ENCODE data around the gene RDH14. TPM values are rescaled to one million over a fixed set of nuclear protein-coding genes. Genes with fewer than 3 reads are reported as not detected.

RDH14 gene
- total RNA-seq, 1 experiment from 2014 or later, result 30.9 TPM

GRCh38 chr2:18584608-18584954 lies 24.1 kb upstream of the RDH14 start:
- H3K27me3 ChIP-seq (ENCODE audit: low read length), result no peaks in the 10 kb centered on the region
- no TSS peak for BruUV-seq (replicated peaks)
- H3K4me2 ChIP-seq (ENCODE audit: low read length), result no peak overlapping the region
- no peak overlapping the region for H3K27ac ChIP-seq (ENCODE audit: low read length)
- peaks cover 32% of the 10 kb centered on the region for H3K4me1 ChIP-seq (ENCODE audit: insufficient read depth, low read length)
- H3K9ac ChIP-seq (ENCODE audit: low read length), result no peak overlapping the region
- H3K4me3 ChIP-seq (ENCODE audit: low read length), result no peak overlapping the region
- H4K20me1 ChIP-seq (ENCODE audit: low read length), result no peaks in the 10 kb centered on the region
- TF ChIP-seq, protein P1, sequence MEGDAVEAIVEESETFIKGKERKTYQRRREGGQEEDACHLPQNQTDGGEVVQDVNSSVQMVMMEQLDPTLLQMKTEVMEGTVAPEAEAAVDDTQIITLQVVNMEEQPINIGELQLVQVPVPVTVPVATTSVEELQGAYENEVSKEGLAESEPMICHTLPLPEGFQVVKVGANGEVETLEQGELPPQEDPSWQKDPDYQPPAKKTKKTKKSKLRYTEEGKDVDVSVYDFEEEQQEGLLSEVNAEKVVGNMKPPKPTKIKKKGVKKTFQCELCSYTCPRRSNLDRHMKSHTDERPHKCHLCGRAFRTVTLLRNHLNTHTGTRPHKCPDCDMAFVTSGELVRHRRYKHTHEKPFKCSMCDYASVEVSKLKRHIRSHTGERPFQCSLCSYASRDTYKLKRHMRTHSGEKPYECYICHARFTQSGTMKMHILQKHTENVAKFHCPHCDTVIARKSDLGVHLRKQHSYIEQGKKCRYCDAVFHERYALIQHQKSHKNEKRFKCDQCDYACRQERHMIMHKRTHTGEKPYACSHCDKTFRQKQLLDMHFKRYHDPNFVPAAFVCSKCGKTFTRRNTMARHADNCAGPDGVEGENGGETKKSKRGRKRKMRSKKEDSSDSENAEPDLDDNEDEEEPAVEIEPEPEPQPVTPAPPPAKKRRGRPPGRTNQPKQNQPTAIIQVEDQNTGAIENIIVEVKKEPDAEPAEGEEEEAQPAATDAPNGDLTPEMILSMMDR (conservative IDR thresholded peaks at IDR 0.05; ENCODE audit: low read depth, low read length), result no peak
- TF ChIP-seq EZH2phosphoT487 (IDR thresholded peaks at IDR 0.05; ENCODE audit: borderline replicate concordance, low read length) (no peak), EZH2 (IDR thresholded peaks at IDR 0.05; ENCODE audit: low read length, unreplicated experiment) (no peak)
- H3K9me2 ChIP-seq (replicated peaks; ENCODE audit: low read length), result no peaks in the 10 kb centered on the region
- intact Hi-C loops (cut with micrococcal nuclease), result no loop called here
- no peaks in the 10 kb centered on the region for H3K9me3 ChIP-seq (ENCODE audit: low read length)
- ChIA-PET POLR2A (ENCODE audit: unreplicated experiment) (no interaction called here), CTCF (no interaction called here)
- 0 out of 2 replicates have a peak, but pooled peaks cover 4% of the 10 kb centered on the region for H3K36me3 ChIP-seq (ENCODE audit: low read depth, low read length)
- DNase-seq (no peak), ATAC-seq (no peak)
- no peak overlapping the region for H2AFZ ChIP-seq (ENCODE audit: low read length)
- no peaks in the 10 kb centered on the region for H3F3A ChIP-seq (ENCODE audit: low read length, unreplicated experiment)
- H3K79me2 ChIP-seq (ENCODE audit: low read length), result no peaks in the 10 kb centered on the region

DNA sequence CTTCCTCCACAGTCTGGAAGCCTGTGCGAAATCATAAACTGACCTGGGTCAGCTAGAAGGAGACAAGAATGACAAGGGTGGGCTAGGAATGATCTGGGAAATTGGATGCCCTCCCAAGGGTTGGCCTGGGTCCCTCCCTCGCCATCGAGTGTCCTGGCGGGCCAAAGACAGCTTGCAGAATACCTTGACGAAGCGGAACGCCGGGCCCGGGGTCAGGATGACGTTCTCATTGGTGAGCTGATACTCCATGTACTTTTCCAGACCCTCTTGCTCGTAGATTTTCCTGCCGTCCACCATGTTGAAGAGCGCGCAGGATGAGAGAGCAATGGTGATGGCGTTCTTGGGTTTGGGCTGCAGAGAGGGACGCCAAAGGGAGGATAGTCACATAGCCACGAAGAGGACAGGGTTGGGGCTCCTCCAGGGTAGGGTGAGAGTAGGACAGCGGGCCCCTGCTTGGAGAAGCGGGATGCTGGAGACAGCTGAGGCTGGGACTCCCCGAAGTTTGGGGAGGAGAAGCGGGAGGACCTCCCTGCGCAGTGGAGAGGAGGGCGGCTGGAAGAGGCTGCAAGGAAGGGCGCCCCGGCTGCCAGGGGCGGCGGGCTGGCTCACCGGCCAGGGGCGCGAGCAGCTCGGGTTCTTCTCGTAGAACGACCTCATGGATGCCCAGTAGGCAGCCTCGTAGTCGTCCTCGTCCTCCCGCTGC lies 23.6 kb upstream of the RDH14 start:
- no TSS peak for BruUV-seq (replicated peaks)
- Histone ChIP-seq H2AFZ (ENCODE audit: low read length) (no peak overlapping the region), H3F3A (ENCODE audit: low read length, unreplicated experiment) (no peaks in the 10 kb centered on the region), H3K4me3 (ENCODE audit: low read length) (no peak overlapping the region), H3K27ac (ENCODE audit: low read length) (no peak overlapping the region), H3K4me2 (ENCODE audit: low read length) (no peak overlapping the region), H3K9me2 (replicated peaks; ENCODE audit: low read length) (no peaks in the 10 kb centered on the region), H4K20me1 (ENCODE audit: low read length) (no peaks in the 10 kb centered on the region), H3K79me2 (ENCODE audit: low read length) (no peaks in the 10 kb centered on the region), H3K9me3 (ENCODE audit: low read length) (peaks cover 3% of the 10 kb centered on the region; the same call in 1 of the 2 replicates), H3K4me1 (ENCODE audit: insufficient read depth, low read length) (peaks cover 27% of the 10 kb centered on the region), H3K36me3 (ENCODE audit: low read depth, low read length) (0 out of 2 replicates have a peak, but pooled peaks cover 4% of the 10 kb centered on the region), H3K9ac (ENCODE audit: low read length) (no peak overlapping the region), H3K27me3 (ENCODE audit: low read length) (no peaks in the 10 kb centered on the region)
- DNase-seq (no peak), ATAC-seq (no peak)
- ChIA-PET POLR2A (ENCODE audit: unreplicated experiment) (no interaction called here), CTCF (no interaction called here)
- TF ChIP-seq EZH2 (IDR thresholded peaks at IDR 0.05; ENCODE audit: low read length, unreplicated experiment) (no peak), EZH2phosphoT487 (IDR thresholded peaks at IDR 0.05; ENCODE audit: borderline replicate concordance, low read length) (no peak)
- TF ChIP-seq, protein P1 (conservative IDR thresholded peaks at IDR 0.05; ENCODE audit: low read depth, low read length), result no peak
- intact Hi-C loops (cut with micrococcal nuclease), result no loop called here

- H3K4me1 ChIP-seq (ENCODE audit: insufficient read depth, low read length), result peaks cover 18% of the 10 kb centered on the region
- intact Hi-C loops (cut with micrococcal nuclease), result no loop called here
- no peak overlapping the region for H2AFZ ChIP-seq (ENCODE audit: low read length)
- DNase-seq (no peak), ATAC-seq (no peak)
- H3F3A ChIP-seq (ENCODE audit: low read length, unreplicated experiment), result no peaks in the 10 kb centered on the region
- ChIA-PET CTCF (no interaction called here), POLR2A (ENCODE audit: unreplicated experiment) (no interaction called here)
- H3K36me3 ChIP-seq (ENCODE audit: low read depth, low read length), result no peaks in the 10 kb centered on the region
- H3K4me2 ChIP-seq (ENCODE audit: low read length), result no peak overlapping the region
- TF ChIP-seq EZH2phosphoT487 (IDR thresholded peaks at IDR 0.05; ENCODE audit: borderline replicate concordance, low read length) (no peak), EZH2 (IDR thresholded peaks at IDR 0.05; ENCODE audit: low read length, unreplicated experiment) (no peak)
- TF ChIP-seq, protein P1 (conservative IDR thresholded peaks at IDR 0.05; ENCODE audit: low read depth, low read length), result no peak
- H3K9me3 ChIP-seq (ENCODE audit: low read length), result peaks cover 7% of the 10 kb centered on the region; the same call in 1 of the 2 replicates
- no peak overlapping the region for H3K9ac ChIP-seq (ENCODE audit: low read length)
- H3K27me3 ChIP-seq (ENCODE audit: low read length), result no peaks in the 10 kb centered on the region
- H4K20me1 ChIP-seq (ENCODE audit: low read length), result no peaks in the 10 kb centered on the region
- BruUV-seq (replicated peaks), result no TSS peak
- H3K27ac ChIP-seq (ENCODE audit: low read length), result no peak overlapping the region
- no peak overlapping the region for H3K4me3 ChIP-seq (ENCODE audit: low read length)
- no peaks in the 10 kb centered on the region for H3K79me2 ChIP-seq (ENCODE audit: low read length)
- H3K9me2 ChIP-seq (replicated peaks; ENCODE audit: low read length), result no peaks in the 10 kb centered on the region
These were observed 20.2 kb upstream of the RDH14 start for GRCh38 chr2:18580606-18581005.

Measured in PC-3 (cell line).